Epithelial cell of esophagus (primary cell): ENCODE measurements around the gene ARRB2.

ENCODE experiments used
- DNase-seq: peaks from one replicate; pipeline ENCODE4 v3.0.0; 2010; ENCODE audit warnings: low read depth
- H3K4me3 ChIP-seq: 2 replicates; pipeline ENCODE4 v1.5.1; 2011; ENCODE audit warnings: mild to moderate bottlenecking, low read length, control low read depth
- TF ChIP-seq, protein P1 (sequence below): IDR thresholded peaks from 2 replicates; pipeline ENCODE4 v1.5.1; 2011; ENCODE audit warnings: low read depth, mild to moderate bottlenecking, low read length, control low read depth, inconsistent platforms; ENCODE audit not compliant: insufficient read depth; ENCODE audit errors: missing control alignments

Gene ARRB2

DNA sequence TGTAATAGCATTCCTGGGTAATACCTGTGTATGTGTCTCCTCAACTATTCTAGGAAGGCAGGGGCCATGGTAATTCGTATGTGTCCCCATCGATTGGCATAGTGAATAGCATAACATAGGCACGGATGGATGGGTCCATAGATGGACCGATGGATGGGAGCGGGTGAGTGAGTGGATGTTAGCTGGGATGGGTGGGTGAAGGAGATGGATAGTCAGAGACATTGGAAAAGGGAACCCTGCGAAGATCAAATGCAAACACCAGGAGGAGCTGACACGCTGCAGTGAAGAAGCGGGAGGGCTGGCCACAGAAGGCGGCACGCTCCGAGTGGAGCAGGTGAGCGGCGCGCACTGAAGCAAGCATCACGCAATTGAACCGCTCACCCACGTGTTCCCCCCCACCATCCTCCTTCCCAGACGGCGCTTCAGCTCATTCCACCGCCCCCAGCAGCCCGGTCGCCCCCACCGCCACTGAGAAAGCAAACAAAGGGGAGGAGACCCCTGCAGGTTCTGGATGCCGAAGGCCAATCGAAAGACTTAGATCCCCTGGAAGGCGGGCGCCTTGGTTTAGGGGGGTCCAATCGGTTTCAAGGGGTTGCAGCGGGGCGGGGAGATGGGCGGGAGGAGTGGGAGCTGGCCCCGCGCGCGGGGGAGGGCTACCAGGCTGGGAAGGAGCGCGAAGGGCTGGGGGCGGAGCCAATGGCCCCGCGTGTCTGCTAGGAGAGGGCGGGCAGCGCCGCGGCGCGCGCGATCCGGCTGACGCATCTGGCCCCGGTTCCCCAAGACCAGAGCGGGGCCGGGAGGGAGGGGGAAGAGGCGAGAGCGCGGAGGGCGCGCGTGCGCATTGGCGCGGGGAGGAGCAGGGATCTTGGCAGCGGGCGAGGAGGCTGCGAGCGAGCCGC, at the start of gene ARRB2:
Gene ARRB2, plus strand, starts transcription at position 839 of the 899 bp plus-strand sequence. CDS start 90 bp downstream, outside the sequence.
- H3K4me3 ChIP-seq: peak within 1 kb of the TSS; percentile 59
- DNase-seq: peak; percentile 97
- TF ChIP-seq, protein P1, sequence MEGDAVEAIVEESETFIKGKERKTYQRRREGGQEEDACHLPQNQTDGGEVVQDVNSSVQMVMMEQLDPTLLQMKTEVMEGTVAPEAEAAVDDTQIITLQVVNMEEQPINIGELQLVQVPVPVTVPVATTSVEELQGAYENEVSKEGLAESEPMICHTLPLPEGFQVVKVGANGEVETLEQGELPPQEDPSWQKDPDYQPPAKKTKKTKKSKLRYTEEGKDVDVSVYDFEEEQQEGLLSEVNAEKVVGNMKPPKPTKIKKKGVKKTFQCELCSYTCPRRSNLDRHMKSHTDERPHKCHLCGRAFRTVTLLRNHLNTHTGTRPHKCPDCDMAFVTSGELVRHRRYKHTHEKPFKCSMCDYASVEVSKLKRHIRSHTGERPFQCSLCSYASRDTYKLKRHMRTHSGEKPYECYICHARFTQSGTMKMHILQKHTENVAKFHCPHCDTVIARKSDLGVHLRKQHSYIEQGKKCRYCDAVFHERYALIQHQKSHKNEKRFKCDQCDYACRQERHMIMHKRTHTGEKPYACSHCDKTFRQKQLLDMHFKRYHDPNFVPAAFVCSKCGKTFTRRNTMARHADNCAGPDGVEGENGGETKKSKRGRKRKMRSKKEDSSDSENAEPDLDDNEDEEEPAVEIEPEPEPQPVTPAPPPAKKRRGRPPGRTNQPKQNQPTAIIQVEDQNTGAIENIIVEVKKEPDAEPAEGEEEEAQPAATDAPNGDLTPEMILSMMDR: peak; percentile 76

DNA sequence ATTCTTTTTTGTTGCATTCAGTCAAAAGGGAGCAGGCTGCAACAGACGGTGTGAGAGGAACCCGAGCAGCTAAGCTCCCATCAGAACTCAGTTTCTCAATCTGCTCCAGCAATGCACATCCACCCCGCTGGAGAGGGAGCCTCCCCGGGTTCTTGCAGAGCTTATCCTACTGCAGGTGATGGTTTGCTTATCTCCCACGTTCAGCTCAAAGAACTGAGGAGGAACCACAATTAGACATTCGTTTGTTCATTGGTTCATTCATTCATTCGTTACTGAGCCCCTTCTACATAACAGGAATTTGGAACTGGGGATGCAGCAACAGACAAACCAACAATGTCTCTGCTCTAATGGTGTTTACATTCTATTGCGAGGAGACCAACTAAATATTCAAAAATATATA, 46.7 kb upstream of the ARRB2 start:
- DNase-seq: no peak
- TF ChIP-seq, protein P1: no peak

DNA sequence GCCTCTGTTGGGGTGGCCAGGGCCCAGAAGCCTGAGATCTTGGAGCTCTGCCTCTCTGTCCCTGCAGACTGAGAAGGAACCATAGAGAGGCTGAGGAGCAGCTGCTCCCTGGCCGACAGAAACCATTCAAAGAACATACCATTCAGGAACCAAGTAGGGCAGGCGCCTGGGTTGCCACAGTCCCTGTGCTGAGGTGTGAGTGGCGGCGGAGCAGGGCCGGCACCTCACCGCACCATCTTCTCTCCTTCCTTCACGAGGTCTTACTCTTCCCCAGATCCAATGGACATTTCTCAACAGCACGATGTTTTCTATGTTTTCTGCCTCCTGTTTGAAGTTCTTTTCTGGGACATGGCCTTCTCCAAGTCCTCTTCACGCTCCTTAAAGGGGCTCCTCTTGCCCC, 46.2 kb upstream of the ARRB2 start:
- no peak for DNase-seq
- no peak overlapping the region for H3K4me3 ChIP-seq
- TF ChIP-seq, protein P1: no peak

More for the DNA sequence above, 46.7 kb upstream of the ARRB2 start:
- no peak overlapping the region for H3K4me3 ChIP-seq

- H3K4me3 ChIP-seq: no peak overlapping the region
- TF ChIP-seq, protein P1: no peak
- no peak for DNase-seq
Observed at GRCh38 chr17:4665027-4665426, 45.4 kb upstream of the ARRB2 start.

DNA sequence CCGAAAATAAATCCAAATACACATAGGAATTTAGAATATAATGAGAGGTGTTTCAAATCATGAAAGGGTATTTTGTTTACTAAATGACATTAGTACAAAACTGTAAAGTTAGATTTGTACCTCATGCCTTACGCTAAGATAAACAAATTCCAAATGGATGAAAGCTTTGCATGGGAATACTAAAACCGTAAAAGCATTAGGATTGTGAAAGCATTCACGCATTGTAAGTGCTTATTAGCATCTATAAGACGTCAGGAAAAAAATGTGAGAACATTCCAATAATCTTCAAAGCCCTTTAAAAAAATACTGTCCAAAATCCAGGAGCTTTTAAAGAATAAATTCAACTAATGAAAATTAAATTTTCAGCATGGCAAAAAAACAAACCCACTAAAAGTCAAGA, 44.1 kb upstream of the ARRB2 start:
- H3K4me3 ChIP-seq: no peak overlapping the region
- no peak for DNase-seq
- TF ChIP-seq, protein P1: no peak

GRCh38 chr17:4667166-4667565, 43.3 kb upstream of the ARRB2 start:
- DNase-seq: no peak
- no peak overlapping the region for H3K4me3 ChIP-seq
- TF ChIP-seq, protein P1: no peak
